ENCODE data around the gene SSTR1. TPM values are rescaled to one million over a fixed set of nuclear protein-coding genes. Genes with fewer than 3 reads are reported as not detected.

The SSTR1 gene
- total RNA-seq, 2 experiments from 2014 or later: not detected

DNA sequence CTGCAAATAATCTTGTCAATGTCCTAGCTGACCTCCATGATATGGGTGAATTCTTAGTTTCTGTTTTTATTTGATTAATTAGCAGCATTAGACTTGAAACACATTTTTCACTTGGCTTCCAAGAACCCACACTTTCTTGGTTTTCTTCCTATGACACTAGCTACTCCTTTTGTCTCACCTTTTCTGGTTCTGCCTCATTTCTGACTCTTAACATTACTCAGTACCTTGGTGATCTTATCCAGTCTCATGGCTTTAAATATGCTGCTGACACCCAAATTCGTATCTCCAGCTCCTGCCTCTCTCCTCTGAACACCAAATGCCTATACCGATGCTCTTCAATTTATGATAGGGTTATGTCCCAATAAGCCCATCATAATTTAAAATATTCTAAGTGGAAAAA lies 32.0 kb upstream of the SSTR1 start:
- Histone ChIP-seq H3K36me3 (ENCODE audit: insufficient read depth, low read length) (no peaks in the 10 kb centered on the region; the same call in 1 of the 2 replicates), H2AFZ (ENCODE audit: low read length) (peak overlapping the region; percentile 39; the same call in 1 of the 2 replicates), H4K20me1 (ENCODE audit: insufficient read depth, low read length) (no peaks in the 10 kb centered on the region), H3K4me3 (ENCODE audit: low read depth, low read length, poor library complexity, severe bottlenecking) (no peak overlapping the region), H3K9me2 (ENCODE audit: insufficient read depth, low read length) (no peaks in the 10 kb centered on the region), H3K9me3 (ENCODE audit: low read length) (peaks cover 49% of the 10 kb centered on the region), H3K79me2 (ENCODE audit: insufficient read depth, low read depth, low read length) (no peaks in the 10 kb centered on the region), H3K27ac (ENCODE audit: low read depth, low read length, poor library complexity, severe bottlenecking) (no peak overlapping the region), H3K4me1 (ENCODE audit: insufficient read depth, low read length, poor library complexity, severe bottlenecking) (no peaks in the 10 kb centered on the region), H3K4me2 (ENCODE audit: low read length) (no peak overlapping the region)
- no TSS peak for BruUV-seq (replicated peaks)
- POLR2A ChIA-PET: interaction anchor here (0.6 to 1.5 kb wide), 5 partner anchors 9 to 208 kb away, joined by 3 to 5 read pairs (median 4); no protein-coding TSS in a partner anchor
- no peak for TF ChIP-seq EZH2phosphoT487 (IDR thresholded peaks at IDR 0.05; ENCODE audit: borderline replicate concordance, low read depth, low read length)
- no peak for DNase-seq (ENCODE audit: low spot score)
- CTCF ChIA-PET (ENCODE audit: unreplicated experiment): no interaction called here
- intact Hi-C loops (cut with micrococcal nuclease; ENCODE audit: unreplicated experiment): no loop called here

GRCh38 chr14:38176379-38176778 lies 31.3 kb upstream of the SSTR1 start:
- intact Hi-C loops (cut with micrococcal nuclease; ENCODE audit: unreplicated experiment): no loop called here
- Histone ChIP-seq H3K4me1 (ENCODE audit: insufficient read depth, low read length, poor library complexity, severe bottlenecking) (no peaks in the 10 kb centered on the region), H4K20me1 (ENCODE audit: insufficient read depth, low read length) (no peaks in the 10 kb centered on the region), H3K27ac (ENCODE audit: low read depth, low read length, poor library complexity, severe bottlenecking) (no peak overlapping the region), H3K79me2 (ENCODE audit: insufficient read depth, low read depth, low read length) (no peaks in the 10 kb centered on the region), H3K4me3 (ENCODE audit: low read depth, low read length, poor library complexity, severe bottlenecking) (no peak overlapping the region), H3K36me3 (ENCODE audit: insufficient read depth, low read length) (no peaks in the 10 kb centered on the region; the same call in 1 of the 2 replicates), H2AFZ (ENCODE audit: low read length) (no peak overlapping the region; the same call in 1 of the 2 replicates), H3K4me2 (ENCODE audit: low read length) (no peak overlapping the region), H3K9me3 (ENCODE audit: low read length) (peaks cover 48% of the 10 kb centered on the region), H3K9me2 (ENCODE audit: insufficient read depth, low read length) (no peaks in the 10 kb centered on the region)
- TF ChIP-seq CTCF (conservative IDR thresholded peaks at IDR 0.05; ENCODE audit: low read length): no peak
- TF ChIP-seq EZH2phosphoT487 (IDR thresholded peaks at IDR 0.05; ENCODE audit: borderline replicate concordance, low read depth, low read length): no peak
- ChIA-PET CTCF (ENCODE audit: unreplicated experiment) (no interaction called here), POLR2A (interaction anchor here (0.5 to 1.5 kb wide), 2 partner anchors 8 to 52 kb away, joined by 4 to 6 read pairs; no protein-coding TSS in a partner anchor)
- no peak for DNase-seq (ENCODE audit: low spot score)
- no TSS peak for BruUV-seq (replicated peaks)

DNA sequence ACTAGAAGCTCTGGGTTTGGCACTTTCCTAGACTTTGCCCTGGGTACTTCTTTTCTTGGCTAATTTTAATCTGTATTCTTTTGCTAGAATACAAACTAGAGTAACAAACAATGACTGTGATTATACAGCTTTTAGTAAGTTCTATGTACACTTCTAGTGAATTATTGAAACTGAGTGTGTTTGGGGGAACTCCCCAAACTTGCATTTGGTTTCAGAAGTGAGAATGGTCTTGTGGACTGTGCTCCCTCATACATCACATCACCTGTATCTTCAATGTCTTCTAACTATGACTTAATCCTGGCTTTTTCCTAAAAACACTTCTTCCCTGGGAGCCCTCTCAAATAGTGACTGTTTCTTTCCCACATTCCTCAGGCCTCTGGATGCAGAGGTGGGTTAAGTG lies 23.6 kb upstream of the SSTR1 start:
- ChIA-PET POLR2A (interaction anchor here (1.1 to 1.3 kb wide), 2 partner anchors 9 to 10 kb away, joined by 4 to 6 read pairs; no protein-coding TSS in a partner anchor), CTCF (ENCODE audit: unreplicated experiment) (no interaction called here)
- no peak overlapping the region for H3K4me3 ChIP-seq (ENCODE audit: low read depth, low read length, poor library complexity, severe bottlenecking)
- H3K36me3 ChIP-seq (ENCODE audit: insufficient read depth, low read length): no peaks in the 10 kb centered on the region; the same call in 1 of the 2 replicates
- no peaks in the 10 kb centered on the region for H3K9me2 ChIP-seq (ENCODE audit: insufficient read depth, low read length)
- BruUV-seq (replicated peaks): no TSS peak
- DNase-seq (ENCODE audit: low spot score): no peak
- H3K4me2 ChIP-seq (ENCODE audit: low read length): no peak overlapping the region
- H3K4me1 ChIP-seq (ENCODE audit: insufficient read depth, low read length, poor library complexity, severe bottlenecking): no peaks in the 10 kb centered on the region
- H3K9me3 ChIP-seq (ENCODE audit: low read length): peaks cover 38% of the 10 kb centered on the region
- H3K27ac ChIP-seq (ENCODE audit: low read depth, low read length, poor library complexity, severe bottlenecking): no peak overlapping the region
- no peak for TF ChIP-seq CTCF (conservative IDR thresholded peaks at IDR 0.05; ENCODE audit: low read length)
- no peak for TF ChIP-seq EZH2phosphoT487 (IDR thresholded peaks at IDR 0.05; ENCODE audit: borderline replicate concordance, low read depth, low read length)
- no peaks in the 10 kb centered on the region for H3K79me2 ChIP-seq (ENCODE audit: insufficient read depth, low read depth, low read length)
- H4K20me1 ChIP-seq (ENCODE audit: insufficient read depth, low read length): no peaks in the 10 kb centered on the region
- H2AFZ ChIP-seq (ENCODE audit: low read length): no peak overlapping the region
- intact Hi-C loops (cut with micrococcal nuclease; ENCODE audit: unreplicated experiment): no loop called here

Data from OCI-LY7 (cell line).